ENCODE results near the gene TUBB4B.
A peak's percentile ranks its signal among the peaks of the same experiment; 100 is the strongest.

TUBB4B gene

GRCh38 chr9:137270929-137271695 lies 30.0 kb downstream of the TUBB4B start:
- DNase-seq (ENCODE audit: low read depth, low spot score): peak; percentile 82

- DNase-seq (ENCODE audit: low read depth, low spot score): no peak
Observed at GRCh38 chr9:137271696-137272076, 30.6 kb downstream of the TUBB4B start.

- DNase-seq (ENCODE audit: low read depth, low spot score): no peak
Observed at GRCh38 chr9:137272241-137273094, 31.4 kb downstream of the TUBB4B start.

- DNase-seq (ENCODE audit: low read depth, low spot score): no peak
Observed at GRCh38 chr9:137273095-137273490, 32.0 kb downstream of the TUBB4B start.

GRCh38 chr9:137273611-137274320 lies 32.7 kb downstream of the TUBB4B start:
- DNase-seq (ENCODE audit: low read depth, low spot score): peak; percentile 0

GRCh38 chr9:137275203-137275587 lies 34.1 kb downstream of the TUBB4B start:
- DNase-seq (ENCODE audit: low read depth, low spot score): no peak

- DNase-seq (ENCODE audit: low read depth, low spot score): no peak
Observed at GRCh38 chr9:137275588-137276472, 34.7 kb downstream of the TUBB4B start.

GRCh38 chr9:137276473-137277328 lies 35.6 kb downstream of the TUBB4B start:
- peak; percentile 68 for DNase-seq (ENCODE audit: low read depth, low spot score)

- peak; percentile 89 for DNase-seq (ENCODE audit: low read depth, low spot score)
Observed at GRCh38 chr9:137277329-137278041, 36.4 kb downstream of the TUBB4B start, which contains the start of gene TOR4A. Gene TOR4A, plus strand, starts transcription at chr9:137277726. Its CDS starts 964 bp downstream, at chr9:137278690.

GRCh38 chr9:137278061-137278701 lies 37.1 kb downstream of the TUBB4B start:
- DNase-seq (ENCODE audit: low read depth, low spot score): peak; percentile 36

- no peak for DNase-seq (ENCODE audit: low read depth, low spot score)
Observed at GRCh38 chr9:137278721-137279711, 37.9 kb downstream of the TUBB4B start.

GRCh38 chr9:137279741-137280473 lies 38.8 kb downstream of the TUBB4B start:
- DNase-seq (ENCODE audit: low read depth, low spot score): no peak

GRCh38 chr9:137280474-137281344 lies 39.6 kb downstream of the TUBB4B start:
- peak; percentile 74 for DNase-seq (ENCODE audit: low read depth, low spot score)

- DNase-seq (ENCODE audit: low read depth, low spot score): no peak
Observed at GRCh38 chr9:137281345-137282116, 40.4 kb downstream of the TUBB4B start.

GRCh38 chr9:137286975-137287383 lies 45.9 kb downstream of the TUBB4B start:
- DNase-seq (ENCODE audit: low read depth, low spot score): peak; percentile 73

All from astrocyte of the hippocampus (primary cell).